ENCODE data around the gene DMXL2.
"Not testable (repeated sequence)": the region's sequence is repeated elsewhere in the genome, so short reads cannot be mapped to it uniquely, and the experiment has no call there.

Gene DMXL2

GRCh38 chr15:51576911-51577500, 45.6 kb downstream of the DMXL2 start:
- H3K4me3 ChIP-seq (ENCODE audit: control insufficient read depth, low read depth, low read length) = no peak overlapping the region
- peak; percentile 74 for DNase-seq (ENCODE audit: low read depth)
- TF ChIP-seq CTCF (conservative IDR thresholded peaks at IDR 0.05; ENCODE audit: control insufficient read depth, insufficient read depth, low read depth, low read length) = no peak

- H3K4me3 ChIP-seq (ENCODE audit: control insufficient read depth, low read depth, low read length) = no peak overlapping the region
- no peak for DNase-seq (ENCODE audit: low read depth)
- no peak for TF ChIP-seq CTCF (conservative IDR thresholded peaks at IDR 0.05; ENCODE audit: control insufficient read depth, insufficient read depth, low read depth, low read length)
These were observed 46.2 kb downstream of the DMXL2 start for GRCh38 chr15:51576286-51576850.

- H3K4me3 ChIP-seq (ENCODE audit: control insufficient read depth, low read depth, low read length) = no peak overlapping the region
- TF ChIP-seq CTCF (conservative IDR thresholded peaks at IDR 0.05; ENCODE audit: control insufficient read depth, insufficient read depth, low read depth, low read length) = no peak
- DNase-seq (ENCODE audit: low read depth) = no peak
These were observed 46.8 kb downstream of the DMXL2 start for GRCh38 chr15:51575775-51576174.

- not testable (repeated sequence) for H3K4me3 ChIP-seq (ENCODE audit: control insufficient read depth, low read depth, low read length); DNase-seq (ENCODE audit: low read depth)
These were observed 49.2 kb downstream of the DMXL2 start for GRCh38 chr15:51573352-51573751.

GRCh38 chr15:51568939-51569784, 53.4 kb downstream of the DMXL2 start:
- not testable (repeated sequence) for H3K4me3 ChIP-seq (ENCODE audit: control insufficient read depth, low read depth, low read length); DNase-seq (ENCODE audit: low read depth)

GRCh38 chr15:51561271-51561670, 61.3 kb downstream of the DMXL2 start:
- H3K4me3 ChIP-seq (ENCODE audit: control insufficient read depth, low read depth, low read length) = no peak overlapping the region
- no peak for TF ChIP-seq CTCF (conservative IDR thresholded peaks at IDR 0.05; ENCODE audit: control insufficient read depth, insufficient read depth, low read depth, low read length)
- DNase-seq (ENCODE audit: low read depth) = no peak

- H3K4me3 ChIP-seq (ENCODE audit: control insufficient read depth, low read depth, low read length) = no peak overlapping the region
- no peak for TF ChIP-seq CTCF (conservative IDR thresholded peaks at IDR 0.05; ENCODE audit: control insufficient read depth, insufficient read depth, low read depth, low read length)
- DNase-seq (ENCODE audit: low read depth) = no peak
These were observed 63.7 kb downstream of the DMXL2 start for GRCh38 chr15:51558876-51559275.

Measured in fibroblast of mammary gland (primary cell).